Left lobe of liver (tissue), 1 donor: ENCODE results near the gene SLC9A1. TPM values are rescaled to one million over a fixed set of nuclear protein-coding genes. Genes with fewer than 3 reads are reported as not detected.

Experiments used
- total RNA-seq: library from RNA; stranded (reverse); gene quantifications from one replicate; pipeline ENCODE4 v1.2.1, GENCODE V29; 2021
- donor health status: DM: no; HTN: yes; CAD: no.

SLC9A1 gene
- total RNA-seq, 1 donor from 2014 or later, result 2.7 TPM

Other genes with a start within 250 kb of the SLC9A1 start
- 79.2 TPM for gene NR0B2, start 241.2 kb downstream of the SLC9A1 start, total RNA-seq
- gene NUDC, start 233.4 kb downstream of the SLC9A1 start, total RNA-seq, result 43.2 TPM
- 2.9 TPM for gene KDF1, start 194.7 kb downstream of the SLC9A1 start, total RNA-seq
- 2.8 TPM for gene TRNP1, start 161.4 kb downstream of the SLC9A1 start, total RNA-seq
- gene TENT5B, start 142.3 kb downstream of the SLC9A1 start, total RNA-seq, result 0.13 TPM
- 21.8 TPM for gene WDTC1, start 79.5 kb upstream of the SLC9A1 start, total RNA-seq
- gene TMEM222, start 167.0 kb upstream of the SLC9A1 start, total RNA-seq, result 19.9 TPM
- gene SYTL1, start 186.9 kb upstream of the SLC9A1 start, total RNA-seq, result 0.81 TPM
- 7.1 TPM for gene MAP3K6, start 211.8 kb upstream of the SLC9A1 start, total RNA-seq
- gene FCN3, start 219.7 kb upstream of the SLC9A1 start, total RNA-seq, result 101 TPM
- gene CD164L2, start 228.2 kb upstream of the SLC9A1 start, total RNA-seq, result not detected
- not detected for gene GPR3, start 237.5 kb upstream of the SLC9A1 start, total RNA-seq